Activated T-cell treated with anti-CD3 and anti-CD28 coated beads, Interleukin-2, amount 50 U/mL, for 4 hours (primary cell): ENCODE data around the gene KRTAP9-7. TPM values are rescaled to one million over a fixed set of nuclear protein-coding genes. Genes with fewer than 3 reads are reported as not detected.

ENCODE experiments used
- ATAC-seq, 2 donors: fragments of 200-7000 bp; cut with Tn5 transposase; one replicate each; pipeline ENCODE4 v1.10.0; 2021
- DNase-seq: peaks from one replicate; pipeline ENCODE4 v3.0.0-alpha.2; 2020
- H3K27me3 Mint-ChIP-seq: one replicate; pipeline ENCODE4 v1.8.0; 2021; ENCODE audit warnings: low read depth, mixed read lengths
- H3K36me3 Mint-ChIP-seq: one replicate; pipeline ENCODE4 v1.8.0; 2022; ENCODE audit warnings: mixed read lengths; ENCODE audit not compliant: insufficient read depth
- H3K4me1 Mint-ChIP-seq: one replicate; pipeline ENCODE4 v1.8.0; 2021; ENCODE audit warnings: low read depth, mixed read lengths
- H3K4me3 Mint-ChIP-seq: one replicate; pipeline ENCODE4 v1.8.0; 2021; ENCODE audit warnings: mild to moderate bottlenecking, moderate library complexity, mixed read lengths
- H3K9me3 Mint-ChIP-seq: one replicate; pipeline ENCODE4 v1.8.0; 2021; ENCODE audit warnings: mixed read lengths
- total RNA-seq, 3 donors: library from RNA; stranded (reverse); gene quantifications; one replicate each; pipeline ENCODE4 v1.2.1, GENCODE V29; 2021

The KRTAP9-7 gene
- total RNA-seq, 3 donors from 2014 or later, result not detected

- H3K4me1 Mint-ChIP-seq, result peaks cover 12% of the 10 kb centered on the region
- ATAC-seq (no peak), DNase-seq (no peak)
- H3K9me3 Mint-ChIP-seq, result peaks cover 8% of the 10 kb centered on the region
- no peaks in the 10 kb centered on the region for H3K36me3 Mint-ChIP-seq
- H3K4me3 Mint-ChIP-seq, result no peak overlapping the region
- no peaks in the 10 kb centered on the region for H3K27me3 Mint-ChIP-seq
Observed at GRCh38 chr17:41301204-41301790, 25.8 kb downstream of the KRTAP9-7 start.

GRCh38 chr17:41301916-41302901 lies 26.7 kb downstream of the KRTAP9-7 start, which contains the start of gene KRTAP29-1:
Gene KRTAP29-1, minus strand, starts transcription at chr17:41302851. Its CDS starts 0 bp downstream, at chr17:41302851.
- no peaks in the 10 kb centered on the region for H3K36me3 Mint-ChIP-seq
- H3K9me3 Mint-ChIP-seq, result peaks cover 8% of the 10 kb centered on the region
- no peaks in the 10 kb centered on the region for H3K27me3 Mint-ChIP-seq
- ATAC-seq (no peak), DNase-seq (no peak)
- H3K4me3 Mint-ChIP-seq, result no peak within 1 kb of the TSS
- peaks cover 21% of the 10 kb centered on the region for H3K4me1 Mint-ChIP-seq

GRCh38 chr17:41302981-41303380 lies 27.5 kb downstream of the KRTAP9-7 start:
- Mint-ChIP-seq H3K36me3 (no peaks in the 10 kb centered on the region), H3K9me3 (peaks cover 8% of the 10 kb centered on the region), H3K4me1 (peaks cover 28% of the 10 kb centered on the region), H3K4me3 (no peak overlapping the region), H3K27me3 (no peaks in the 10 kb centered on the region)
- ATAC-seq (no peak), DNase-seq (no peak)

GRCh38 chr17:41304091-41304490 lies 28.6 kb downstream of the KRTAP9-7 start:
- no peak for ATAC-seq

GRCh38 chr17:41307647-41308046 lies 32.1 kb downstream of the KRTAP9-7 start:
- Mint-ChIP-seq H3K4me1 (peaks cover 55% of the 10 kb centered on the region), H3K4me3 (peak overlapping the region; percentile 74), H3K27me3 (no peaks in the 10 kb centered on the region), H3K36me3 (no peaks in the 10 kb centered on the region), H3K9me3 (no peaks in the 10 kb centered on the region)
- ATAC-seq (no peak), DNase-seq (no peak)

More at GRCh38 chr17:41304091-41304490, 28.6 kb downstream of the KRTAP9-7 start:
- no peaks in the 10 kb centered on the region for H3K36me3 Mint-ChIP-seq
- H3K4me3 Mint-ChIP-seq, result no peak overlapping the region
- H3K9me3 Mint-ChIP-seq, result peaks cover 8% of the 10 kb centered on the region
- peaks cover 39% of the 10 kb centered on the region for H3K4me1 Mint-ChIP-seq
- no peak for DNase-seq
- H3K27me3 Mint-ChIP-seq, result no peaks in the 10 kb centered on the region

- peaks cover 55% of the 10 kb centered on the region for H3K4me1 Mint-ChIP-seq
- no peaks in the 10 kb centered on the region for H3K9me3 Mint-ChIP-seq
- peak overlapping the region; percentile 74 for H3K4me3 Mint-ChIP-seq
Observed at GRCh38 chr17:41308251-41308917, 32.9 kb downstream of the KRTAP9-7 start.

GRCh38 chr17:41308918-41309359 lies 33.4 kb downstream of the KRTAP9-7 start, which contains the start of gene KRTAP16-1:
Gene KRTAP16-1, minus strand, starts transcription at chr17:41309309. Its CDS starts 56 bp downstream, at chr17:41309253.
- DNase-seq, result peak; percentile 28

More at GRCh38 chr17:41308251-41308917, 32.9 kb downstream of the KRTAP9-7 start:
- ATAC-seq (peak; percentile 65 to 71), DNase-seq (peak; percentile 40)
- Mint-ChIP-seq H3K36me3 (no peaks in the 10 kb centered on the region), H3K27me3 (no peaks in the 10 kb centered on the region)

GRCh38 chr17:41311111-41311510 lies 35.6 kb downstream of the KRTAP9-7 start:
- DNase-seq (no peak), ATAC-seq (no peak)
- Mint-ChIP-seq H3K27me3 (no peaks in the 10 kb centered on the region), H3K9me3 (no peaks in the 10 kb centered on the region), H3K4me3 (no peak overlapping the region), H3K36me3 (no peaks in the 10 kb centered on the region), H3K4me1 (peaks cover 55% of the 10 kb centered on the region)

More at GRCh38 chr17:41308918-41309359, 33.4 kb downstream of the KRTAP9-7 start, which contains the start of gene KRTAP16-1:
- Mint-ChIP-seq H3K36me3 (no peaks in the 10 kb centered on the region), H3K9me3 (no peaks in the 10 kb centered on the region), H3K4me3 (peak within 1 kb of the TSS; percentile 74), H3K27me3 (no peaks in the 10 kb centered on the region), H3K4me1 (peaks cover 55% of the 10 kb centered on the region)
- peak; percentile 65 to 67 for ATAC-seq

GRCh38 chr17:41315204-41315794 lies 39.8 kb downstream of the KRTAP9-7 start, which contains the start of gene KRTAP17-1:
Gene KRTAP17-1, minus strand, starts transcription at chr17:41315710. Its CDS starts 60 bp downstream, at chr17:41315650.
- Mint-ChIP-seq H3K4me1 (peaks cover 15% of the 10 kb centered on the region), H3K36me3 (no peaks in the 10 kb centered on the region), H3K9me3 (peaks cover 14% of the 10 kb centered on the region), H3K27me3 (peaks cover 3% of the 10 kb centered on the region), H3K4me3 (no peak within 1 kb of the TSS)
- ATAC-seq (no peak), DNase-seq (no peak)

GRCh38 chr17:41315814-41316445 lies 40.4 kb downstream of the KRTAP9-7 start:
- ATAC-seq (no peak), DNase-seq (no peak)
- Mint-ChIP-seq H3K27me3 (peaks cover 3% of the 10 kb centered on the region), H3K4me1 (peaks cover 9% of the 10 kb centered on the region), H3K36me3 (no peaks in the 10 kb centered on the region), H3K4me3 (no peak overlapping the region), H3K9me3 (peaks cover 14% of the 10 kb centered on the region)

GRCh38 chr17:41318231-41318630 lies 42.7 kb downstream of the KRTAP9-7 start:
- Mint-ChIP-seq H3K27me3 (peaks cover 3% of the 10 kb centered on the region), H3K4me1 (peaks cover 17% of the 10 kb centered on the region), H3K9me3 (peaks cover 14% of the 10 kb centered on the region), H3K4me3 (no peak overlapping the region), H3K36me3 (no peaks in the 10 kb centered on the region)
- DNase-seq, result no peak
- no peak for ATAC-seq

GRCh38 chr17:41322094-41322902 lies 46.8 kb downstream of the KRTAP9-7 start:
- no peaks in the 10 kb centered on the region for H3K36me3 Mint-ChIP-seq
- H3K4me1 Mint-ChIP-seq, result peaks cover 50% of the 10 kb centered on the region
- peaks cover 3% of the 10 kb centered on the region for H3K27me3 Mint-ChIP-seq
- DNase-seq, result no peak
- H3K9me3 Mint-ChIP-seq, result peaks cover 14% of the 10 kb centered on the region
- ATAC-seq, result peak in 1 of 2 donors; percentile 67
- H3K4me3 Mint-ChIP-seq, result no peak overlapping the region
